Umbilical cord (tissue), 2 donors: ENCODE measurements around the gene UBLCP1. TPM values are rescaled to one million over a fixed set of nuclear protein-coding genes. Genes with fewer than 3 reads are reported as not detected.
"Not testable (repeated sequence)": the region's sequence is repeated elsewhere in the genome, so short reads cannot be mapped to it uniquely, and the experiment has no call there.

ENCODE experiments used
- DNase-seq: peaks from one replicate; pipeline ENCODE4 v3.0.0-alpha.2; 2015; ENCODE audit warnings: low spot score
- total RNA-seq: library from RNA; depleted of rRNA; stranded (reverse); fragments of >200 nt; gene quantifications from one replicate; pipeline ENCODE4 v1.2.3, GENCODE V29; 2014; ENCODE audit warnings: low replicate concordance; ENCODE audit not compliant: insufficient read depth

Gene UBLCP1
- total RNA-seq: 20.7 TPM

DNA sequence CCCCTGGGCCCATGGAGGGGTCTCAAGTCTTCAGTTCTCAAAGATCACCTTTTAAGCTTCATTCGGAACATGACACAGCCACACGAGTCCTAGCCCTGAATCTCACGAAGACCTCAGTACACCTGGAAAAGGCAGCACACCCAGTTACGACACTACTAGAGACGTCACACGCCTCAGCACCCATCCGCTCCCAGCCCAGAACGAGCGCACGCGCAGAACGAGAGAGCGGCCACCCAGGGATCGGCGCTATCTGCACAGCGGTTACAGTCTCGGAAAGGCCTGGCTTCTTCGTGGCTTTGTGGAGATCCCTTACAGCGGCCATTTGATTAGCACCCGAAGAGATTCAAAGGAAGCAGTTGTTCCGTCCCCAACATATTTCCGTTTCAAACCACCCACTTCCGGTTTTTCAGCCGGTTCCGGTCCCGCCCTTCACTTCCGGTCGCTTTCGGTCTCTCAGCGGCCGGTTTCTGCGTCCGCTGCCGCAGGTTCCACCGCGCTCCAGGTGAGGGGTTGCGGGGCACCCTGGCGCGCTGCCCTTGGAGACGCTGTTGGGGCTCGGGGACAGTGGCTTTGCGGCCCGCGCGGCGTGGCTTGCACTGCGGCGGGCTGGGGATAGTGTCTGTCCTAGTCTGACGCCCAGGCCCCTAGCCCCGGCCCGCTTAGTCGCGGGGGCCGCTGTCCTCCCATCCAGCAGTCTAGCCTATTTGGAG lies at the start of gene UBLCP1:
Gene UBLCP1, plus strand, starts transcription at position 432 of the 710 bp plus-strand sequence. CDS start 5,626 bp downstream, outside the sequence.
- peak; percentile 88 for DNase-seq

DNA sequence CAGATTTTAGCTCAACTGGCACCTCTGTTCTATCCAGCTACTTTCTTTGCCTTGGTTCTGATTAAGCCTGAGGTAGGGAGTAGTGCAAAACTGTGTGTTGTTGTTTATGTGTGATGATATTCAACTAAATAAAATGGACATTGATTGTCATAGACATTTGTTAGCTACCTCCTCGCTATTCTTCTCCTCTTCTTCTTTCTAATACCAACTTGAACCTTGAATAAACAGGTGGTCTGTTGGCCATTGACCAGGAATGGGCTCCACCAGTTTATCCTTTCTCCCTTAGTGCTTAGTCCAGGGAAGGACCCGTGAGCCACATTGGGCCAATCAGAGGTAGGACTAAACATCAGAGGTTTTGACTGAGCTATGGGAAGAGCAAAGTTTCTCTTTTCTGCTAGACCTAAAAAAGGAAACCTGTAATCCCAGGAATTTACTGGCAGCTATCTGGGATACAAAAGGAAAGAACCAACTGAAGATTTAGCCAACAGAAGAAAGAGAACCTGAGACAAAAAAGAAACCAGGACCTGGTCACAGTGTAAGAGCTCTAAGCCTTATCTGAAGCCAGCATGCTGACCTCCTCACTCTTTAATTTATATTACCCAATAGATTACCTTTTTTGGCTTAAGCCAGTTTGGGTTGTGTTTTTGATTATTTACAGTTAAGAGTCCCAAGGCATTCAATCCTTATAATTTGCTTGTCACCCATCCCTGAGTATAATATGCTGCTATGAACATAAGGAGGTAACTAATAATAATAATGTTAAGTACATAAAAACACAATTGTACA lies 48.4 kb upstream of the UBLCP1 start:
- no peak for DNase-seq

GRCh38 chr5:159215886-159216285 lies 47.2 kb upstream of the UBLCP1 start:
- no peak for DNase-seq

- DNase-seq: no peak
Measured at GRCh38 chr5:159216454-159216853, 46.6 kb upstream of the UBLCP1 start.

DNA sequence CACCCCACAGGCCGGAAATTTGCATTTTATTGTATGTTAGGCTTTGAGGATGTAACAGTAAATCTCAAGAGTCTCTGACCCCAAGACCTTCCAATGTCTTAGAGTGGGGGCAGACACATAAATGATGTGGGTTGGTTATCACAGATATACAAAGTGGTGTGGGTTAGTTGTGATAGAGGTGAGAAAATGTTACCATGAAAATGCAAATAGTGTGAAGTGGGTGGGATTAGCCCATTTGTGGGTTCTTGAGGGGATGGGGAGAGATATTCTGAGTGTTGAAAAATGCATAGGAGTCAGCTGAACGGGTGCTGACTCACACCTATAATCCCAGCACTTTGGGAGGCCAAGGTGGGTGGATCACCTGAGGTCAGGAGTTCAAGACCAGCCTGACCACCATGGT lies 45.9 kb upstream of the UBLCP1 start:
- DNase-seq: no peak

- no peak for DNase-seq
Measured at GRCh38 chr5:159218595-159219023, 44.5 kb upstream of the UBLCP1 start.

GRCh38 chr5:159220206-159220605 lies 42.9 kb upstream of the UBLCP1 start:
- DNase-seq: no peak

DNA sequence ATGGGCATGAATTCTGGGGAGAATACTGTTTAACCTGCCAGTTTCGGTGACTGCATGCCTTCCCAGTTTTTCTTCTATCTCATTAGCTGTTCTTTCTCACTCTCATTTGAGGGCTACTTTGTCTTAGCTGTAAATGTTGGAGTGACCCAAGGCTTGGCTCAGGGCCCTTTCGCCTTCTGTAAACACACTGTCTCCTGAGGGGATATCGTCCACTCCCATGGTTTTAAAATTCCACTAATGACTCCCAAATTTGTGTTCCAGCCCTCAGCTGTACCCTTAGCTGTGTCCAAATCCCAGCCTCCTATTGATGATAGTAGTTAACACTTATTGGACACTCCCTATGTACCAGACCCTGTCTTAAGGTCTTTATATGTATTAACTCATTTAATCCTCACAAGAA lies 39.6 kb upstream of the UBLCP1 start:
- no peak for DNase-seq

DNA sequence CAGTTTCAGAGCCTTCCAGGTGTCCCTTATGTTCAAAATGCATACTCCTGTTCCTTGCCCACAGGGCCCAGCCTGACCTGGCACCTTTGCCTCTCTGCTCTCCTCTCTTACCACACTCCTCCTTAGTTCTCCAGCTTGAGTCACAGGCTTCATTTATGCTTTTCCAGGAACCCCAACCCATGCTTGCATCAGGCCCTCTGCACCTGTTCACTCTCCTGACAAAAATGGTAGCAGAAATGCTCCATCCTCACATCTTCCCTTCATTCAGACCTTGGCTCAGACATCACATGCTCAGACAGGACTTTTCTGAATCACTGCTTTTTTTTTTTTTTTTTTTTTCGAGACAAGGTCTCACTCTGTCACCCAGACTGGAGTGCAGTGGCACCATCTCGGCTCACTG lies 38.6 kb upstream of the UBLCP1 start:
- DNase-seq: no peak

DNA sequence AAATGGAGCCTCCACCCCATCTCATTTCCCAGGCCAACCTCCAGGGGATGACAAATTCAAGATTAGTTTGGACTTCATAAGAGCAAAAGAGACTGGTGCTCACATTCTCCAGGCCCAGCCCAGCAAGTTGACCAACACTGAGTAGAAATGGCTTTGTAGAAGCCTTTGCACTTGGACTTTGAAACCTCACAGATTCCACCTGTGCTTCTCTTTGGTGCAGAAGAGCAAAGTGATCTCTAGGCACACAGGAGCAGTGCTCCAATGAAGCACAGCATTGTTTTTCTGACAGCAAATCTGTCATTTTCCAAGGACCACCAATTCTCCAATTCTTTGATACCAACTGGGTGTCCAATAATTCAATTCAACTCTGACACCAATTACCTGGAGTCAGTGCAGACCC lies 36.6 kb upstream of the UBLCP1 start:
- DNase-seq: no peak

DNA sequence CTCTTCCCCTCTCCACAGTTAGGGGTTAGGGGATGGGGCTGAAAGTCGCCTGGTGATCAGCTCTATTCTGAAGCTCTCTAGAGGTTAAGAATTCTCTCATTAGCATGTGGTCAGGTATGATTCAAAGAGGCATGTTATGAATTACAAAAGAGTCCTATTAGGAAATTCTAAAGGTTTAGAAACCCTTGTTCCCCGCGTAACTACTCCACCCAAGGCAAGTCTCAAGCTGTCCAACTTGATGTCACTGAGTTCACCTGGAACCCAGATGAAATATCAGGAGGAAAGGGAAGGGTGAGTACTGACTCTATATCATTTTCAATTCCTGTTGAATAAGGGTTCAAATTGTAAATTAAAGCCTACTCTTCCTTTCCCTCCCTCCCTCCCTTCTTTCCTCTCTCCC lies 35.6 kb upstream of the UBLCP1 start:
- DNase-seq: no peak

- DNase-seq: not testable (repeated sequence)
Measured at GRCh38 chr5:159228097-159228496, 35.0 kb upstream of the UBLCP1 start.

DNA sequence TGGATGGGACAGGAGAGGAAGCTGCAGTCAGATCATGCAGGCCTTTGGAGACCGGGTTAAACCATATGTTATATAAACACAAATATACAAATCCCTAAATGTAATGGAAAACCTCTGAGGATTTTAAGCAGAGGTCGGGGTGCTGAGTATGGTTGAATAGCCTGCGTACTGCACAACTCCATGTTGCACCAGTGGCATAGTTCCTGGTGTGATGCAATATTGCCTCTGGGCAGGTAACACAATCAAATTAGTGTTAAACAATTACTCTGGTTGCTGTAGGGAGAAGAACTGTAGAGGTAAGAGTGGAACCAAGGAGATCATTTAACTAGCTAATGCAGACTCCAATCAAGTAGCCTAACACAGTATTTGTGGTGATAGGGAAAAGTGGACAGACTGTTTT lies 32.4 kb upstream of the UBLCP1 start:
- DNase-seq: no peak

DNA sequence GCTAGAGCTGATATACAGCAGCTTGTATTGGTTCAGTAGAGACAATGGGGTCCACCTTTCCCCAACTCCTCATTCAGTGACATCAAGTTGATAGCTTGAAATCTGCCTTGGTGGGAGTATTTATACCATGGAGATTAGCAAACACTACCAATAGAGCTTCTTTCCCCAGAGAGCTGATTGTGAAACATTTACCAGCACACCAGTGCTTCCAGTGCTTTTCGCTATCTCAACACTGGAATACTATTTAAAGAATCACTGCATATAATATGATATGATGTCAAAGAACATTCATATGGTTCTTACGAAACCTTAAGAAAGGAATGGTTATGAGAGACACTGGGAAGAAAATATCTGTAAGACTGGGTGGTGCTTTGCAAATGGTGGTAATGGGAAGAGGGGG lies 31.9 kb upstream of the UBLCP1 start:
- no peak for DNase-seq

- not testable (repeated sequence) for DNase-seq
Measured at GRCh38 chr5:159235871-159236520, 27.1 kb upstream of the UBLCP1 start.

- no peak for DNase-seq
Measured at GRCh38 chr5:159240301-159240870, 22.7 kb upstream of the UBLCP1 start.

GRCh38 chr5:159241946-159242552 lies 21.0 kb upstream of the UBLCP1 start:
- DNase-seq: no peak

- no peak for DNase-seq
Measured at GRCh38 chr5:159242656-159243055, 20.4 kb upstream of the UBLCP1 start.

DNA sequence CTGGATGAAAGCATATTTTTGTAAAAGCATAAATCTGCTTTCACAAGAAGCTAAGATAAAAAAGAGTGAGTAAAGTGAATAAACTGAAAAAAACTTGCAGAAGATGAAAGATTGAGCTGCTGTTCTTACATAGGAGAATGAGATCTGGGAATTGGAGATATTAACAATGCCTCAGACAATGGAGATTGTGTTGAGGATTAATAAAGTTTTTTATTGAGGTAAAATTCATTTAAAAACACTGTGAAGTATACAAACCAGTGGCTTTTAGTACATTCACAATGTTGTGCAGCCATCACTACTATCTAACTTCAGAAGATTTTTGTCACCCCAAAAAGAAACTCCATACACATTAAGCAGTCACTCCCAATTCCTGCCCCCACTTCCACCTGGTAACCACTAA lies 19.7 kb upstream of the UBLCP1 start:
- no peak for DNase-seq

- DNase-seq: no peak
Measured at GRCh38 chr5:159244163-159244562, 18.9 kb upstream of the UBLCP1 start.

DNA sequence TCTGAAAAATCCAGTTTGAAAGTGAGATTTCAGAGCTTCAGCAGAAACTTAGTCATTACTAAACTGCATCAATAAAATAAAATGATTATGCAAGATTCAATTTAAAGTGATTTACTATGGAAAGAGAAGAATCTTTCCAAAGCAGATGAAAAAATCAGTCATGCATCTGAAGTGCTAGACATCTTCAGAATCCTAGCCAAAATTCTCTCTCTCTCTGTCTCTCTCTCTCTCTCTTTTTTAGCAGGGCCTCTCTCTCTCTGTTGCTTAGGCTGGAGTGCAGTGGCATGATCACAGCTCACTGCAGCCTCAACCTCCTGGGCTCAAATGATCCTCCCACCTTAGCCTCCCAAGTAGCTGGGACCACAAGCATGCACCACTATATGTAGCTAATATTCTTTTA lies 18.2 kb upstream of the UBLCP1 start:
- no peak for DNase-seq

DNA sequence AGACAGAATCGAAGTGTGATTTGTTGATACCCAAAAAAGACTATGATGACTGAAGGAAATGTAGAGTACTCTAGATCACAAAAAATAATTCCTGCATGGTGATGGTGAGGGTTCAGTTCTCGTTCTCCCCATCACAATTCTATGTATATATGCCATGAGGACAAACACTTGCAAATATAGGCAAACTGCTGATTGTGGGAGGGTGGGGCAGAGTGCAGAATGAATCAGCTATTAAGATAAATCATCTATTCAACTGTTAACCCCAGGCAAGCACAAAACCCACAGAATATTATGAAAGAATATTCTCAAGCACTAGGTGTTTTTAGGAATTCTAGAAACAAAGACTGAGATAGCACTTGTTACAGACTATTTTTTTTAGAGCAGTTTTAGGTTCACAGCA lies 13.9 kb upstream of the UBLCP1 start:
- no peak for DNase-seq
